ENCODE results near the gene PCDHGA12. TPM values are rescaled to one million over a fixed set of nuclear protein-coding genes. Genes with fewer than 3 reads are reported as not detected.
"Not testable (repeated sequence)": the region's sequence is repeated elsewhere in the genome, so short reads cannot be mapped to it uniquely, and the experiment has no call there.

The PCDHGA12 gene
- total RNA-seq (under 1 TPM in 1 of 2 experiments, not detected in 1; 0.09 TPM), polyA plus RNA-seq (not detected)

DNA sequence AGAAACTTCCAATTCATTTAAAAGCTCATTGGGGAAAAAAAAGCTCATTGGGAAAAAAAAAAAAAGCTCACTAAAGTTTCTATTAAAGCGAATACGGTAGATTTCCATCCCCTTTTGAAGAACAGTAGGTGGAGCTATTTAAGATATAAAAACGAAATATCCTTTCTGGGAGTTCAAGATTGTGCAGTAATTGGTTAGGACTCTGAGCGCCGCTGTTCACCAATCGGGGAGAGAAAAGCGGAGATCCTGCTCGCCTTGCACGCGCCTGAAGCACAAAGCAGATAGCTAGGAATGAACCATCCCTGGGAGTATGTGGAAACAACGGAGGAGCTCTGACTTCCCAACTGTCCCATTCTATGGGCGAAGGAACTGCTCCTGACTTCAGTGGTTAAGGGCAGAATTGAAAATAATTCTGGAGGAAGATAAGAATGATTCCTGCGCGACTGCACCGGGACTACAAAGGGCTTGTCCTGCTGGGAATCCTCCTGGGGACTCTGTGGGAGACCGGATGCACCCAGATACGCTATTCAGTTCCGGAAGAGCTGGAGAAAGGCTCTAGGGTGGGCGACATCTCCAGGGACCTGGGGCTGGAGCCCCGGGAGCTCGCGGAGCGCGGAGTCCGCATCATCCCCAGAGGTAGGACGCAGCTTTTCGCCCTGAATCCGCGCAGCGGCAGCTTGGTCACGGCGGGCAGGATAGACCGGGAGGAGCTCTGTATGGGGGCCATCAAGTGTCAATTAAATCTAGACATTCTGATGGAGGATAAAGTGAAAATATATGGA lies at the start of gene PCDHGA12:
Gene PCDHGA12 (plus strand): TSS at position 176 of the 782 bp plus-strand sequence. CDS start 253 bp downstream, at position 429.
- peaks cover 0 to 5% (median 0%) of the 10 kb centered on the region in 3 donors for H3K36me3 Mint-ChIP-seq
- no peak for DNase-seq
- peaks cover 17 to 59% (median 52%) of the 10 kb centered on the region in 5 donors for H3K9me3 Mint-ChIP-seq
- H3K27me3 Mint-ChIP-seq = peaks cover 68 to 72% of the 10 kb centered on the region in 2 donors
- no peak within 1 kb of the TSS for H3K27ac ChIP-seq (ENCODE audit: low read depth, low read length)
- no peaks in the 10 kb centered on the region for H3K4me1 ChIP-seq (ENCODE audit: insufficient read depth, low read length)
- ChIA-PET CTCF (interaction anchor here (0.6 to 1.6 kb wide), 4 partner anchors 20 to 134 kb away, joined by 3 to 4 read pairs (median 4); partner anchors contain the start of gene PCDHGA5), POLR2A (no interaction called here)
- peaks cover 9% of the 10 kb centered on the region for H3K9me3 ChIP-seq (ENCODE audit: low read length)
- peak within 1 kb of the TSS in 6 of 7 donors; percentile 23 to 72 (median 56) for H3K4me3 Mint-ChIP-seq
- peaks cover 8 to 11% (median 10%) of the 10 kb centered on the region in 3 donors for H3K4me1 Mint-ChIP-seq
- peak within 1 kb of the TSS in 1 of 8 donors; percentile 75 for H3K27ac Mint-ChIP-seq
- H3K36me3 ChIP-seq (ENCODE audit: insufficient read depth, low read length) = no peaks in the 10 kb centered on the region
- no peak within 1 kb of the TSS for H3K4me3 ChIP-seq (ENCODE audit: low read length)
- H3K27me3 ChIP-seq (ENCODE audit: insufficient read depth, low read length, poor library complexity, severe bottlenecking) = peaks cover 8% of the 10 kb centered on the region

DNA sequence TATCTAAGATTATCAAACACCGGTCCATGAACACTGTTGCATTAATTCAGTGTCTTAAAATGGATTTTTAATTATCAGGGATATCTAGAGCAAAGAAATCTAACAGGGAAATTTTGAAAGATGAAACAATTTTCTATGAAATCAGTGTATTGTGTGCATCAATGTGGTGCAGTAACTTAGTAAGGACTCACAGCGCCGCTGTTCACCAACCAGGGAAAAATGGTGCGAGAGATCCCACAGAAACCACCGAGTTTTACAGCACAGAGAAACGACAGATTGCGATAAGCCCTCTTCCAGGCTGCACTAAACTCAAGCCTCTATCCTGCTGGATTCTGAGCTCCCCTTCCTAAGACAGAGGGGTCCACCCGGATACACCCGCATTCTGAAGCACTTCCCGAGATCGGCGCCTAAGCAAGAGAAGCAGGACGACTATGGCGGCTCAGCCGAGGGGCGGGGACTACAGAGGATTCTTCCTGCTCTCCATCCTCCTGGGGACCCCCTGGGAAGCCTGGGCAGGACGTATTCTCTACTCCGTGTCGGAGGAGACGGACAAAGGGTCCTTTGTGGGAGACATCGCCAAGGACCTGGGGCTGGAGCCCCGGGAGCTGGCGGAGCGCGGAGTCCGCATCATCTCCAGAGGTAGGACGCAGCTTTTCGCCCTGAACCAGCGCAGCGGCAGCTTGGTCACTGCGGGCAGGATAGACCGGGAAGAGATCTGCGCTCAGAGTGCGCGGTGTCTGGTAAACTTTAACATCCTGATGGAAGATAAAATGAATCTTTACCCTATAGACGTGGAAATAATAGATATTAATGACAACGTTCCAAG lies 47.6 kb upstream of the PCDHGA12 start, which contains the start of gene PCDHGA7:
Gene PCDHGA7 (plus strand): TSS at position 274 of the 826 bp plus-strand sequence. CDS start 158 bp downstream, at position 432.
- peak within 1 kb of the TSS in 1 of 8 donors; percentile 28 for H3K27ac Mint-ChIP-seq
- Histone ChIP-seq H3K27ac (ENCODE audit: low read depth, low read length) (no peak within 1 kb of the TSS), H3K27me3 (ENCODE audit: insufficient read depth, low read length, poor library complexity, severe bottlenecking) (peaks cover 11% of the 10 kb centered on the region), H3K9me3 (ENCODE audit: low read length) (no peaks in the 10 kb centered on the region), H3K4me1 (ENCODE audit: insufficient read depth, low read length) (no peaks in the 10 kb centered on the region), H3K4me3 (ENCODE audit: low read length) (peak within 1 kb of the TSS; percentile 29), H3K36me3 (ENCODE audit: insufficient read depth, low read length) (no peaks in the 10 kb centered on the region)
- POLR2A ChIA-PET = no interaction called here
- H3K9me3 Mint-ChIP-seq = peaks cover 22 to 80% (median 55%) of the 10 kb centered on the region in 5 donors
- CTCF ChIA-PET = no interaction called here
- H3K4me3 Mint-ChIP-seq = peak within 1 kb of the TSS in 5 of 7 donors; percentile 17 to 67 (median 53)
- peaks cover 2 to 3% (median 3%) of the 10 kb centered on the region in 3 donors for H3K36me3 Mint-ChIP-seq
- H3K4me1 Mint-ChIP-seq = no peaks in the 10 kb centered on the region
- H3K27me3 Mint-ChIP-seq = peaks cover 57 to 71% of the 10 kb centered on the region in 2 donors
- DNase-seq = no peak

DNA sequence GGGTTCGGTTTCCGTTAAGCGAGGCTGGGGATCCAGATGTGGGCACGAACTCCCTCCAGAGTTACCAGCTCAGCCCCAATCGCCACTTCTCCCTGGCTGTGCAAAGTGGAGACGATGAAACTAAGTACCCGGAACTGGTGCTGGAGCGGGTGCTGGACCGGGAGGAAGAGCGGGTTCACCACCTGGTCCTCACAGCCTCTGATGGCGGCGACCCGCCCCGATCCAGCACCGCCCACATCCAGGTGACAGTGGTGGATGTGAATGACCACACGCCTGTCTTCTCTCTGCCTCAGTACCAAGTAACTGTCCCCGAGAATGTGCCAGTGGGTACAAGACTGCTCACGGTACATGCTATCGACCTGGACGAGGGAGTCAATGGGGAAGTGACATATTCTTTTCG lies 47.0 kb upstream of the PCDHGA12 start:
- Mint-ChIP-seq H3K4me1 (no peaks in the 10 kb centered on the region), H3K9me3 (peaks cover 24 to 77% (median 56%) of the 10 kb centered on the region in 5 donors), H3K36me3 (peaks cover 2 to 3% (median 3%) of the 10 kb centered on the region in 3 donors), H3K4me3 (no peak overlapping the region), H3K27me3 (peaks cover 60 to 73% of the 10 kb centered on the region in 2 donors), H3K27ac (no peak overlapping the region)
- Histone ChIP-seq H3K36me3 (ENCODE audit: insufficient read depth, low read length) (no peaks in the 10 kb centered on the region), H3K9me3 (ENCODE audit: low read length) (no peaks in the 10 kb centered on the region), H3K27ac (ENCODE audit: low read depth, low read length) (no peak overlapping the region), H3K27me3 (ENCODE audit: insufficient read depth, low read length, poor library complexity, severe bottlenecking) (peaks cover 11% of the 10 kb centered on the region), H3K4me3 (ENCODE audit: low read length) (no peak overlapping the region), H3K4me1 (ENCODE audit: insufficient read depth, low read length) (no peaks in the 10 kb centered on the region)
- DNase-seq = no peak
- ChIA-PET POLR2A (no interaction called here), CTCF (no interaction called here)

DNA sequence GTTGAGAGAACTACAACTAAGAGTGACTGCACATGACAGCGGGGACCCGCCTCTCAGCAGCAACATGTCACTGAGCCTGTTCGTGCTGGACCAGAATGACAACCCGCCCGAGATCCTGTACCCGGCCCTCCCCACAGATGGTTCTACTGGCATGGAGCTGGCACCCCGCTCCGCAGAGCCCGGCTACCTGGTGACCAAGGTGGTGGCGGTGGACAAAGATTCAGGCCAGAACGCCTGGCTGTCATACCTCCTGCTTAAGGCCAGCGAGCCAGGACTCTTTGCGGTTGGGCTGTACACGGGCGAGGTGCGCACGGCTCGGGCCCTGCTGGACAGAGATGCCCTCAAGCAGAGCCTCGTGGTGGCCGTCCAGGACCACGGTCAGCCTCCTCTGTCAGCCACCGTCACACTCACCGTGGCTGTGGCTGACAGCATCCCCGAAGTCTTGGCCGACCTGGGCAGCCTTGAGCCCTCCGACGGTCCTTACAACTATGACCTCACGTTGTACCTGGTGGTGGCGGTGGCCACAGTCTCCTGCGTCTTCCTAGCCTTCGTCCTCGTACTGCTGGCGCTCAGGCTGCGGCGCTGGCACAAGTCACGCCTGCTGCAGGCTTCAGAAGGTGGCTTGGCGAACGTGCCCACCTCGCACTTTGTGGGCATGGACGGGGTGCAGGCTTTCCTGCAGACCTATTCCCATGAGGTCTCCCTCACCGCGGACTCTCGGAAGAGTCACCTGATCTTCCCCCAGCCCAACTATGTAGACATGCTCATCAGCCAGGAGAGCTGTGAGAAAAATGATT lies 45.6 kb upstream of the PCDHGA12 start:
- Mint-ChIP-seq H3K27ac (no peak overlapping the region), H3K4me3 (no peak overlapping the region), H3K27me3 (peaks cover 66 to 76% of the 10 kb centered on the region in 2 donors), H3K4me1 (no peaks in the 10 kb centered on the region), H3K9me3 (peaks cover 27 to 73% (median 60%) of the 10 kb centered on the region in 5 donors), H3K36me3 (peaks cover 2 to 8% (median 3%) of the 10 kb centered on the region in 3 donors)
- DNase-seq = no peak
- H3K9me3 ChIP-seq (ENCODE audit: low read length) = no peaks in the 10 kb centered on the region
- no peaks in the 10 kb centered on the region for H3K4me1 ChIP-seq (ENCODE audit: insufficient read depth, low read length)
- POLR2A ChIA-PET = no interaction called here
- peaks cover 11% of the 10 kb centered on the region for H3K27me3 ChIP-seq (ENCODE audit: insufficient read depth, low read length, poor library complexity, severe bottlenecking)
- H3K4me3 ChIP-seq (ENCODE audit: low read length) = no peak overlapping the region
- H3K36me3 ChIP-seq (ENCODE audit: insufficient read depth, low read length) = no peaks in the 10 kb centered on the region
- CTCF ChIA-PET = no interaction called here
- no peak overlapping the region for H3K27ac ChIP-seq (ENCODE audit: low read depth, low read length)

DNA sequence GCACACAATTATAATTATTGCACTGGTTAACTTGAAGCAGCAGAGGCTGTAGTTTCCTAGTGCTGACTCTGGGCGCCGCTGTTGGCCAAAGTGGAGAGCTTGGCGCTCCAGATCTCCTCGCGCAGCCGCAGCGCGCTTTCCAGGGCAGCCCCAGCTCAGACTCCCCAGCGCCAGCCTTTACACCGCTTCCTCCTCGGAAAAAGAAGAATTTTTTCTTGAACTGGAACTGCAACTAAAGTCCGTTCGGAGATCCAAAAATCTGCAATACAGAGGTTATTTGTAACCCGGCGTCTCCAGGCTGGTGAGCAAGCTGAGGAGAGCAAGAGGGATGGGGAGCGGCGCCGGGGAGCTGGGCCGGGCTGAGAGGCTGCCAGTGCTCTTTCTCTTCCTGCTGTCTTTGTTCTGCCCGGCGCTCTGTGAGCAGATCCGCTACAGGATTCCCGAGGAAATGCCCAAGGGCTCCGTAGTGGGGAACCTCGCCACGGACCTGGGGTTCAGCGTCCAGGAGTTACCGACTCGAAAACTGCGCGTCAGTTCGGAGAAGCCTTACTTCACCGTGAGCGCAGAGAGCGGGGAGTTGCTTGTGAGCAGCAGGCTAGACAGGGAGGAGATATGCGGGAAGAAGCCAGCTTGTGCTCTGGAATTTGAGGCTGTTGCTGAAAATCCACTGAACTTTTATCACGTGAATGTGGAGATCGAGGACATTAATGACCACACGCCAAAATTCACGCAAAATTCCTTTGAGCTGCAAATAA lies 42.6 kb upstream of the PCDHGA12 start, which contains the start of gene PCDHGB4:
Gene PCDHGB4 (plus strand): TSS at position 142 of the 755 bp plus-strand sequence. CDS start 187 bp downstream, at position 329.
- H3K36me3 ChIP-seq (ENCODE audit: insufficient read depth, low read length); CTCF ChIA-PET; H3K9me3 ChIP-seq (ENCODE audit: low read length); H3K27ac ChIP-seq (ENCODE audit: low read depth, low read length); H3K4me3 ChIP-seq (ENCODE audit: low read length); H3K4me1 ChIP-seq (ENCODE audit: insufficient read depth, low read length); POLR2A ChIA-PET; H3K27ac Mint-ChIP-seq; H3K4me1 Mint-ChIP-seq; DNase-seq: not testable (repeated sequence)
- Mint-ChIP-seq H3K36me3 (peaks cover 3 to 11% (median 4%) of the 10 kb centered on the region in 3 donors), H3K9me3 (peaks cover 30 to 76% (median 66%) of the 10 kb centered on the region in 5 donors), H3K4me3 (peak within 1 kb of the TSS in 4 of 7 donors; percentile 22 to 74 (median 30)), H3K27me3 (peaks cover 67 to 74% of the 10 kb centered on the region in 2 donors)
- H3K27me3 ChIP-seq (ENCODE audit: insufficient read depth, low read length, poor library complexity, severe bottlenecking) = peaks cover 10% of the 10 kb centered on the region

DNA sequence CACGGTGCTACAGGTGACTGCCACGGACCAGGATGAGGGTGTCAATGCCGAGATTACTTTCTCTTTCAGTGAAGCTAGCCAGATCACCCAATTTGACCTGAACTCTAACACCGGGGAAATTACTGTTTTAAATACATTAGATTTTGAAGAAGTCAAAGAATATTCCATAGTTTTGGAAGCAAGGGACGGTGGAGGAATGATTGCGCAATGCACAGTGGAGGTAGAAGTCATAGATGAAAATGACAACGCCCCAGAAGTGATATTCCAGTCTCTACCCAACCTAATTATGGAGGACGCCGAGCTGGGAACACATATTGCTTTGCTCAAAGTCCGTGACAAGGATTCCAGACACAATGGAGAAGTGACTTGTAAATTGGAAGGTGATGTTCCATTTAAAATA lies 41.6 kb upstream of the PCDHGA12 start:
- Histone ChIP-seq H3K27me3 (ENCODE audit: insufficient read depth, low read length, poor library complexity, severe bottlenecking) (peaks cover 16% of the 10 kb centered on the region), H3K4me3 (ENCODE audit: low read length) (no peak overlapping the region), H3K9me3 (ENCODE audit: low read length) (no peaks in the 10 kb centered on the region), H3K27ac (ENCODE audit: low read depth, low read length) (no peak overlapping the region), H3K36me3 (ENCODE audit: insufficient read depth, low read length) (no peaks in the 10 kb centered on the region), H3K4me1 (ENCODE audit: insufficient read depth, low read length) (no peaks in the 10 kb centered on the region)
- H3K9me3 Mint-ChIP-seq = peaks cover 30 to 77% (median 66%) of the 10 kb centered on the region in 5 donors
- peak overlapping the region in 3 of 7 donors; percentile 18 to 52 (median 34) for H3K4me3 Mint-ChIP-seq
- CTCF ChIA-PET = no interaction called here
- POLR2A ChIA-PET = no interaction called here
- H3K36me3 Mint-ChIP-seq = peaks cover 2 to 14% (median 3%) of the 10 kb centered on the region in 3 donors
- no peak overlapping the region for H3K27ac Mint-ChIP-seq
- no peaks in the 10 kb centered on the region for H3K4me1 Mint-ChIP-seq
- peaks cover 65 to 73% of the 10 kb centered on the region in 2 donors for H3K27me3 Mint-ChIP-seq
- DNase-seq = no peak

Data from CD8-positive, alpha-beta memory T cell (primary cell).